ENCODE results near the gene NFATC2IP.
"Not testable (repeated sequence)": the region's sequence is repeated elsewhere in the genome, so short reads cannot be mapped to it uniquely, and the experiment has no call there.

NFATC2IP gene

DNA sequence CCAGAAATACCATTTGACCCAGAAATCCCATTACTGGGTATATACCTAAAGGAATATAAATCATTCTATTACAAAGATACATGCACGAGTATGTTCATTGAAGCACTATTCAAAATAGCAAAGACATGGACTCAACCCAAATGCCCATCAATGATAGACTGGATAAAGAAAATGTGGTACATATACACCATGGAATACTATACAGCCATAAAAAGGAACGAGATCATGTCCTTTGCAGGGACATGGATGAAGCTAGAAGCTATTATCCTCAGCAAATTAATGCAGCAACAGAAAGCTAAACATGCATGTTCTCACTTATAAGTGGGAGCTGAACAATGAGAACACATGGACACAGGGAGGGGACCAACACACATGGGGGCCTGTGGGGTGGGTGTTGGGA lies 24.5 kb upstream of the NFATC2IP start:
- not testable (repeated sequence) for DNase-seq

- no peak for DNase-seq
Observed at GRCh38 chr16:28927815-28928214, 22.9 kb upstream of the NFATC2IP start.

DNA sequence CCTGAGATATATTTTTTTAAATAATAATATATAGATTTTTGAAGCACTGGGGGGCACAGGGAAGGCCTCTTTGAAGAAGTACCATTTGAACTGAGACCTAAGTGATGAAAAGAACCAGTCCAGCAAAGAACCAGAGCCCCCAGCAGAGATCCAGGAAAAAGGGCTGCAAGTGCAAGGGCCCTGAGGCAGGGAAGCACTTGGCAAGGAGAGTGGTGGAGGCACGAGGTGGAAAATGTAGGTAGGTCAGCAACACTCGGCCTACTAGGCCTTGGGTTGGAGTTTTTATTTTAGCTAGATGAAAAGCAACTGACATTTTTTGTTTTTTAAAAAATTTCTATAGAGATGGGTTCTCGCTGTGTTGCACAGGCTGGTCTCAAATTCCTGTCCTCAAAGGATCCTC lies 20.5 kb upstream of the NFATC2IP start:
- DNase-seq, result no peak

DNA sequence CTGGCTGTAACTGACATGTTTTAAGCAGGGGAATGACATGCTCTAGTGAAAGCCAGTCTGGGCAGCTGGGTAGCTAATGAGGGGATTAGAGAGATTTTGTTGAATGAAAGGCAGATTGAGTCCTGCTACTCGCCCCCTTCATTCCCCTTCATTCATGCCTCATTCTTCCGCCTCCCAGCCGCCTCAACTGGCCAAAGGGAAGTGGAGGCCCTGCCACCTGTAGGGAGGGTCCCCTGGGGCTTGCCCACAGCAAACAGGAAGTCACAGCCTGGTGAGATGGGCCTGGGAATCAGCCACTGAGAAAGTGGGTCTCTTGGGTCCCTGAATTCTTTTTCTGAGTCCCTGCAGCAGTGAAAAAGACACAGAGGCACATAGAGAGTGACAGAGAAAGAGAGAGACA lies 20.1 kb upstream of the NFATC2IP start:
- DNase-seq, result no peak

DNA sequence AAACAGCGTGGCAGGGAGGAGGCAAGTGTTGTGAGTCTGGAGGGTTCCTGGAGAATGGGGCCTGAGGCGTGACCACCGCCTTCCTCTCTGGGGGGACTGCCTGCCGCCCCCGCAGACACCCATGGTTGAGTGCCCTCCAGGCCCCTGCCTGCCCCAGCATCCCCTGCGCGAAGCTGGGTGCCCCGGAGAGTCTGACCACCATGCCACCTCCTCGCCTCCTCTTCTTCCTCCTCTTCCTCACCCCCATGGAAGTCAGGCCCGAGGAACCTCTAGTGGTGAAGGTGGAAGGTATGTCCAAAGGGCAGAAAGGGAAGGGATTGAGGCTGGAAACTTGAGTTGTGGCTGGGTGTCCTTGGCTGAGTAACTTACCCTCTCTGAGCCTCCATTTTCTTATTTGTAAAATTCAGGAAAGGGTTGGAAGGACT lies 18.9 kb upstream of the NFATC2IP start, which contains the start of gene CD19:
TSS of gene CD19 (plus strand) at position 171 of the 425 bp plus-strand sequence. CDS start at position 201, 30 bp downstream.
- DNase-seq, result no peak

GRCh38 chr16:28932339-28933141 lies 18.2 kb upstream of the NFATC2IP start:
- DNase-seq, result no peak

GRCh38 chr16:28933171-28933570 lies 17.6 kb upstream of the NFATC2IP start:
- DNase-seq, result peak; percentile 71

- no peak for DNase-seq
Observed at GRCh38 chr16:28935346-28935745, 15.4 kb upstream of the NFATC2IP start.

GRCh38 chr16:28935924-28936783 lies 14.6 kb upstream of the NFATC2IP start:
- DNase-seq, result peak; percentile 73

- DNase-seq, result no peak
Observed at GRCh38 chr16:28936784-28937155, 14.0 kb upstream of the NFATC2IP start.

DNA sequence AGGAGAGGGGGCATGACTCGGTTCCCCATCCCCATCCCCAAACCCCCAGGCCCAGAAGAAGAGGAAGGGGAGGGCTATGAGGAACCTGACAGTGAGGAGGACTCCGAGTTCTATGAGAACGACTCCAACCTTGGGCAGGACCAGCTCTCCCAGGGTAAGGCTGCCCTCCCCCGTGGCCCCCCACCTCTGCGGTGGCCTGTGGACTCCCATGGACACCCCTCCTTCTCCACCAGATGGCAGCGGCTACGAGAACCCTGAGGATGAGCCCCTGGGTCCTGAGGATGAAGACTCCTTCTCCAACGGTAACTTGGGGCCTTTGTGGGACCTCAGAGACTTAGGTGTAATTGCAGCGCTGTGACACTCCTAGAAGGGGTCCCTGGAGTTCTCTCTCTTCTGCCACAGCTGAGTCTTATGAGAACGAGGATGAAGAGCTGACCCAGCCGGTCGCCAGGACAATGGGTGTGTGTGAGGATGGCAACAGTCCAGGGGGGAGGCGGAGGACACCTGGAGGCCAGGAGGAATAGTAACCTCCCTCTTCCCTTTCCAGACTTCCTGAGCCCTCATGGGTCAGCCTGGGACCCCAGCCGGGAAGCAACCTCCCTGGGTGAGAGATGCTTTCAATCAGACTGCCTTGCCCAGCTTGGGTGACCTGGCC lies 13.4 kb upstream of the NFATC2IP start:
- no peak for DNase-seq

- no peak for DNase-seq
Observed at GRCh38 chr16:28938721-28939120, 12.0 kb upstream of the NFATC2IP start.

DNA sequence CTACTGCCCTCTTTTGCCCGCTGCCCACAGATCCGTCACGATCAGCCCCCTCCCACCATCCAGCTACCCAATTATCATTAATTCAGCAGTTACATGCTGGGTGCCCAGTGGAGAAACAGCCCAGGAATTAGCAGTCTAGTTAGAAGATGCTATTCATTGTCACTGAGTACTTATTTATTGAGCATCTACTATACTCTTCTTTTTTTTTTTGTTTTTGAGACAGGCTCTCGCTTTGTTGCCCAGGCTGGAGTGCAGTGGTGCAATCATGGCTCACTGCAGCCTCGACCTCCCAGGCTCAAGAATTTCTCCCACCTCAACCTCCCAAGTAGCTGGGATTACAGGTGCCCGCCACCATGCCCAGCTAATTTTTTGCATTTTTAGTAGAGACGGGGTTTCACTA lies 10.9 kb upstream of the NFATC2IP start:
- not testable (repeated sequence) for DNase-seq

DNA sequence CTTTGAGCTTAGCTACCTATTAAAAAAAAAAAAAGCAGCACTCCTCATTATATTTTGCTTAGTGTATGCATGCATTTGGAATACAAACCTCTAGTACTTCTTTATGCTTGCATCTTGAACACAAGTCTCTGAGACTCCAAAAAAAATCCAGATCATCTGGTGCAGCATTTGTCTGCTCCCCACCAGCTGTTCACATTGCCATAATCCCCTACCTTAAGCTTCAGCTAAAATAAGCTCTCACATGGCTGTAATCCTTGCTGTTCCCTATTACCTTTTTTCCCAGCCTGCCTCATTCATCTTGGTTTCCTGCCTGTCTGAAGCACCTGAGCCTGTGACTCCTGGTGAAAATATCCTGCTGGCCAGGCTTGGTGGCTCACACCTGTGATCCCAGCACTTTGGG lies 7.5 kb upstream of the NFATC2IP start:
- DNase-seq, result no peak

DNA sequence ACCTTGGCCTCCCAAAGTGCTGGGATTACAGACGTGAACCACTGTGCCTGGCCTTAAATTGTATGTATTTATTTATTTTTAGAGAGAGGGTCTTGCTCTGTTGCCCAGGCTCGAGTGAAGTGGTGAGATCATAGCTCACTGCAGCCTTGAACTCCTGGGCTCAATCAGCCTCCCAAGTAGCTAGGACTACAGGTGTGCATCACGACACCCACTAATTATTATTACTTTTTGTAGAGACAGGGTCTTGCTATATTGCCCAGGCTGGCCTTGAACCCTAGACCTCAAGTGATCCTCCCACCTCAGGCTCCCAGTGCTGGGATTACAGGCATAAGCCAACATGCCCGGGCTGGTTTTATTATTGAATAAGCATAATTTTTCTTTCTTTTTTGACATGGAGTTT lies 4.1 kb upstream of the NFATC2IP start:
- DNase-seq, result no peak

DNA sequence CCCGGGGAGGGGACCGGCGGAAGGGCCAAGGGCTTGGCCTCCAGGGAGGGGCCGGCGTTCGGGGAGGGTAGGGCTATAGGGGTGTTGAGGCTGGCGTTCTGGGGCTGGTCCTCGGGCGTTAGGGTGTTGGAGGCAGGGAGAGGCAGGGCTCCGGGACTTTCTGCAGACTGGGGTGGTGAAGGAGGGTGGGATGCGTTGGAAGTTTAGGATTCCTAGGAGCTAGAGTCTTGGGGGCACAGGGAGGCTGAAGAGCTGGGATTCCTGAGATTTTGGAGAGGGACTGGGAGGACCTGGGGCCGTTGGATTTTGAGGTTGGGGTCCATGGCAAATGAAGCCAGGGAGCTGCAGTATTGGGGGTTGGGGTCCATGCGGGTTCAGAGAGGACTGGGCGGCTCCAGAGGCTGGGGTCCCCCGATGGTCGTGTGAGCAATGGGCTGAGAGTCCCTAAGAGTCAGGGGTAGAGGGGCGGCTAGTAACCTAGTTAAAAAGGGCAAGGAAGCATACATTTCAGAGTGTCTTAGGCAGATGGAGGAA lies 740 bp downstream of the NFATC2IP start:
- no peak for DNase-seq

DNA sequence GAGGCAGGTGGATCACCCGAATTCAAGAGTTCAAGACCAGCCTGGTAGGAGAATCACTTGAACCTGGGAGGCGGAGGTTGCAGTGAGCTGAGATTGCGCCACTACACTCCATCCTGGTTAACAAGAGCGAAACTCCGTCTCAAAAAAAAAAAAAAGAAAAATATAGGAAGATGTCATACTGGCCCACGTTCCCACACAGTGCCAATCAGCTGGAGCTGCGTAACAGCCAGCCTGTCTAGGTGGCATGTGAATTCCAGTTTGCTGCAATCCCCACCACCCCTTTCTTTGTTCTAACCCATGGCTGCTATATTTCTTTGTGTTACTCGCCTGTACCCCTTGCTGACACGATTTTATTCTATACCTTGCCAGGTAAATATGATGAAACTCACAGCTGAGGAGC lies 7.5 kb downstream of the NFATC2IP start:
- no peak for DNase-seq

GRCh38 chr16:28958836-28959235 lies 8.1 kb downstream of the NFATC2IP start:
- no peak for DNase-seq

GRCh38 chr16:28964072-28964471 lies 13.3 kb downstream of the NFATC2IP start:
- no peak for DNase-seq

- DNase-seq, result no peak
Observed at GRCh38 chr16:28964496-28964895, 13.8 kb downstream of the NFATC2IP start.

DNA sequence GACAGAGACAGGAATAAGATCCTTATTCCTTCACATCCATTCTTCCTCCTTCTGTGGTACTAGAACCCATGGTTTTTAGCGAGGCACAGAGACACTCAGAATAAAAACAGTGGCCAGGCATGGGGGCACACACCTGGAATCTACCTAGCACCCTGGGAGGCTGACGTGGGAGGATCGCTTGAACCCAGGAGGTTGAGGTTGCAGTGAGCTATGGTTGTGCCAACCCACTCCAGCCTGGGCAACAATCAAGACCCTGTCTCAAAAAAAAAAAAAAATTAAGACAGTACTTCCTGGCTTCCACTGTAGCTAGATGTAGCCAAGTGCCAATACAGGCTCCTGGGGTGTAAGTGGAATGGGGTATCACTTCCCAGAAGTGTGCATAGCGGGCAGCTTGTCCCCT lies 16.4 kb downstream of the NFATC2IP start:
- no peak for DNase-seq

GRCh38 chr16:28969696-28970095 lies 19.0 kb downstream of the NFATC2IP start:
- DNase-seq, result not testable (repeated sequence)

- peak; percentile 90 for DNase-seq
Observed at GRCh38 chr16:28974007-28974436, 23.3 kb downstream of the NFATC2IP start.

Measured in islet precursor cell (in vitro differentiated cells).